OCI-LY7 (cell line): ENCODE results near the gene TXNDC12. TPM values are rescaled to one million over a fixed set of nuclear protein-coding genes. Genes with fewer than 3 reads are reported as not detected.
"Not testable (repeated sequence)": the region's sequence is repeated elsewhere in the genome, so short reads cannot be mapped to it uniquely, and the experiment has no call there.

Experiments used
- BruUV-seq: library from RNA; stranded (reverse); fragments of 400-500 nt; replicated peaks from 2 replicates; lab custom pipeline; 2021; lab: Mats Ljungman, UMichigan
- CTCF ChIA-PET: fragments of 300-600 bp; sonication (Branson Sonifier 250); formaldehyde crosslinking; loops from one replicate; lab custom pipeline; 2022; ENCODE audit warnings: antibody characterized with exemption; ENCODE audit not compliant: unreplicated experiment; lab: Charles Lee
- POLR2A ChIA-PET: fragments of 300-600 bp; sonication (Branson Sonifier 250); formaldehyde crosslinking; loops from one replicate; lab custom pipeline; 2022; ENCODE audit warnings: antibody characterized with exemption; lab: Charles Lee
- DNase-seq: peaks from one replicate; pipeline ENCODE4 v3.0.0-alpha.2; 2015; ENCODE audit warnings: low spot score
- H2AFZ ChIP-seq: fragments of 200-600 bp; sonication (generic), shearing (Covaris generic); 2 replicates; pipeline ENCODE4 v1.6.1; 2014; ENCODE audit warnings: mild to moderate bottlenecking, antibody characterized with exemption, low read length, moderate library complexity
- H3K27ac ChIP-seq: fragments of 200-600 bp; sonication (generic); 2 replicates; pipeline ENCODE4 v1.5.1; 2014; ENCODE audit warnings: mixed run types, low read depth, mild to moderate bottlenecking, moderate library complexity, low read length, inconsistent platforms; ENCODE audit not compliant: poor library complexity, severe bottlenecking
- H3K36me3 ChIP-seq: fragments of 200-600 bp; sonication (generic); 2 replicates; pipeline ENCODE4 v1.6.1; 2014; ENCODE audit warnings: mild to moderate bottlenecking, antibody characterized with exemption, low read length, moderate library complexity, mixed read lengths; ENCODE audit not compliant: insufficient read depth
- H3K4me1 ChIP-seq: fragments of 200-600 bp; sonication (generic); 2 replicates; pipeline ENCODE4 v1.5.1; 2014; ENCODE audit warnings: mild to moderate bottlenecking, low read length; ENCODE audit not compliant: insufficient read depth, poor library complexity, severe bottlenecking
- H3K4me2 ChIP-seq: fragments of 200-600 bp; sonication (generic); 2 replicates; pipeline ENCODE4 v1.6.1; 2014; ENCODE audit warnings: mild to moderate bottlenecking, low read length
- H3K4me3 ChIP-seq: fragments of 200-600 bp; sonication (generic); 2 replicates; pipeline ENCODE4 v1.5.1; 2014; ENCODE audit warnings: mild to moderate bottlenecking, low read depth, low read length; ENCODE audit not compliant: poor library complexity, severe bottlenecking
- H3K79me2 ChIP-seq: fragments of 200-600 bp; sonication (generic); 2 replicates; pipeline ENCODE4 v1.6.1; 2016; ENCODE audit warnings: low read depth, mild to moderate bottlenecking, low read length, moderate library complexity, mixed read lengths; ENCODE audit not compliant: insufficient read depth
- H3K9me2 ChIP-seq: fragments of 200-600 bp; sonication (generic); 2 replicates; pipeline ENCODE4 v1.6.1; 2016; ENCODE audit warnings: mild to moderate bottlenecking, low read length, mixed read lengths; ENCODE audit not compliant: insufficient read depth
- H3K9me3 ChIP-seq: fragments of 200-600 bp; sonication (generic); 2 replicates; pipeline ENCODE4 v1.6.1; 2014; ENCODE audit warnings: mild to moderate bottlenecking, mixed run types, low read length, mixed read lengths
- H4K20me1 ChIP-seq: fragments of 200-600 bp; sonication (generic); 2 replicates; pipeline ENCODE4 v1.6.1; 2014; ENCODE audit warnings: mild to moderate bottlenecking, antibody characterized with exemption, low read length, moderate library complexity, mixed read lengths; ENCODE audit not compliant: insufficient read depth
- EZH2phosphoT487 ChIP-seq: fragments of 200-600 bp; sonication (generic); IDR thresholded peaks from 2 replicates; pipeline ENCODE4 v1.6.1; 2018; ENCODE audit warnings: low read depth, borderline replicate concordance, mild to moderate bottlenecking, mixed run types, antibody characterized with exemption, low read length, moderate library complexity, mixed read lengths
- intact Hi-C: fragments of 100-400 bp; cut with micrococcal nuclease; formaldehyde crosslinking; loops from one replicate; pipeline ENCODE4 v1.10.0; 2022; ENCODE audit not compliant: unreplicated experiment
- total RNA-seq, 2 experiments: library from RNA; depleted of rRNA in 1 of 2; stranded (reverse); fragments of >200 nt in 1 of 2; shearing (Covaris generic) in 1 of 2; gene quantifications; 2 replicates each; pipeline ENCODE4 v1.2.3, GENCODE V29; 2014 to 2022
- TF ChIP-seq, protein P1 (sequence below): fragments of 200-600 bp; sonication (generic); conservative IDR thresholded peaks from 2 replicates; pipeline ENCODE4 v1.5.1; 2014; ENCODE audit warnings: mild to moderate bottlenecking, antibody characterized with exemption, low read length, moderate library complexity, mixed read lengths

TXNDC12 gene
- total RNA-seq, 2 experiments from 2014 or later, result 26.6 to 40.5 TPM

GRCh38 chr1:52080014-52080415, 25.0 kb upstream of the TXNDC12 start:
- H3K36me3 ChIP-seq, result peaks cover 77% of the 10 kb centered on the region
- H3K4me2 ChIP-seq, result no peak overlapping the region
- BruUV-seq, result no TSS peak
- H3K4me1 ChIP-seq, result no peaks in the 10 kb centered on the region
- peaks cover 32% of the 10 kb centered on the region; the same call in 1 of the 2 replicates for H3K79me2 ChIP-seq
- TF ChIP-seq, protein P1, sequence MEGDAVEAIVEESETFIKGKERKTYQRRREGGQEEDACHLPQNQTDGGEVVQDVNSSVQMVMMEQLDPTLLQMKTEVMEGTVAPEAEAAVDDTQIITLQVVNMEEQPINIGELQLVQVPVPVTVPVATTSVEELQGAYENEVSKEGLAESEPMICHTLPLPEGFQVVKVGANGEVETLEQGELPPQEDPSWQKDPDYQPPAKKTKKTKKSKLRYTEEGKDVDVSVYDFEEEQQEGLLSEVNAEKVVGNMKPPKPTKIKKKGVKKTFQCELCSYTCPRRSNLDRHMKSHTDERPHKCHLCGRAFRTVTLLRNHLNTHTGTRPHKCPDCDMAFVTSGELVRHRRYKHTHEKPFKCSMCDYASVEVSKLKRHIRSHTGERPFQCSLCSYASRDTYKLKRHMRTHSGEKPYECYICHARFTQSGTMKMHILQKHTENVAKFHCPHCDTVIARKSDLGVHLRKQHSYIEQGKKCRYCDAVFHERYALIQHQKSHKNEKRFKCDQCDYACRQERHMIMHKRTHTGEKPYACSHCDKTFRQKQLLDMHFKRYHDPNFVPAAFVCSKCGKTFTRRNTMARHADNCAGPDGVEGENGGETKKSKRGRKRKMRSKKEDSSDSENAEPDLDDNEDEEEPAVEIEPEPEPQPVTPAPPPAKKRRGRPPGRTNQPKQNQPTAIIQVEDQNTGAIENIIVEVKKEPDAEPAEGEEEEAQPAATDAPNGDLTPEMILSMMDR, result no peak
- no peak for TF ChIP-seq EZH2phosphoT487
- peaks cover 3% of the 10 kb centered on the region; the same call in 1 of the 2 replicates for H4K20me1 ChIP-seq
- no peaks in the 10 kb centered on the region for H3K9me3 ChIP-seq
- ChIA-PET POLR2A (interaction anchor here (0.7 kb wide), 3 partner anchors 11 to 945 kb away, joined by 3 to 6 read pairs (median 3); no protein-coding TSS in a partner anchor), CTCF (no interaction called here)
- intact Hi-C loops, result no loop called here
- no peak for DNase-seq
- H3K27ac ChIP-seq, result no peak overlapping the region
- H3K9me2 ChIP-seq, result no peaks in the 10 kb centered on the region
- no peak overlapping the region for H3K4me3 ChIP-seq
- H2AFZ ChIP-seq, result no peak overlapping the region

DNA sequence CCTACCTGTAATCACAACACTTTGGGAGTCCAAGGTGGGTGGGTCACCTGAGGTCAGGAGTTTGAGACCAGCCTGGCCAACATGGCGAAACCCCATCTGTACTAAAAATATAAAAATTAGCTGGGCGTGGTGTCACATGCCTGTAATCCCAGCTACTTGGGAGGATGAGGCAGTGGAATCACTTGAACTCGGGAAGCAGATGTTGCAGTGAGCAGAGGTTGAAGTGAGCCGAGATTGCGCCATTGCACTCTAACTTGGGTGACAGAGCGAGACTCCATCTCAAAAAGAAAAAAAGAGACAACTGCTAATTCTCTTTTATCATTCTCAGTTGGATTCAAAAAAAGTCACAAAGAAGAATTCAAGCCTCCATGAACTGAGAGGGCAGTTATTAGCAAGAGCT, 22.3 kb upstream of the TXNDC12 start:
- H3K4me2 ChIP-seq, H2AFZ ChIP-seq, H3K4me1 ChIP-seq, CTCF ChIA-PET, H4K20me1 ChIP-seq, intact Hi-C loops, DNase-seq, H3K9me3 ChIP-seq, BruUV-seq, H3K27ac ChIP-seq, H3K4me3 ChIP-seq, H3K9me2 ChIP-seq: not testable (repeated sequence)
- POLR2A ChIA-PET, result interaction anchor here (0.6 kb wide), 3 partner anchors 558 to 1730 kb away, joined by 3 to 5 read pairs (median 3); no protein-coding TSS in a partner anchor
- Histone ChIP-seq H3K36me3 (peaks cover 78% of the 10 kb centered on the region), H3K79me2 (peaks cover 37% of the 10 kb centered on the region; the same call in 1 of the 2 replicates)

GRCh38 chr1:52072291-52072690, 17.3 kb upstream of the TXNDC12 start:
- no peaks in the 10 kb centered on the region for H3K9me2 ChIP-seq
- peaks cover 15% of the 10 kb centered on the region; the same call in 1 of the 2 replicates for H4K20me1 ChIP-seq
- intact Hi-C loops, result no loop called here
- no peak overlapping the region for H2AFZ ChIP-seq
- no peak overlapping the region for H3K27ac ChIP-seq
- no peaks in the 10 kb centered on the region for H3K4me1 ChIP-seq
- no peak overlapping the region for H3K4me3 ChIP-seq
- H3K36me3 ChIP-seq, result peaks cover 81% of the 10 kb centered on the region
- no peak overlapping the region for H3K4me2 ChIP-seq
- no TSS peak for BruUV-seq
- H3K9me3 ChIP-seq, result no peaks in the 10 kb centered on the region
- TF ChIP-seq, protein P1, result no peak
- no peak for TF ChIP-seq EZH2phosphoT487
- peaks cover 42% of the 10 kb centered on the region; the same call in 1 of the 2 replicates for H3K79me2 ChIP-seq
- DNase-seq, result no peak
- CTCF ChIA-PET, result no interaction called here
- POLR2A ChIA-PET, result interaction anchor here (0.7 to 1.7 kb wide), 3 partner anchors 13 to 1040 kb away, joined by 3 to 5 read pairs (median 5); partner anchors contain the start of genes BTF3L4 and TXNDC12
